B cell (primary cell): ENCODE measurements around the gene UAP1L1. TPM values are rescaled to one million over a fixed set of nuclear protein-coding genes. Genes with fewer than 3 reads are reported as not detected.

ENCODE experiments used
- ATAC-seq: fragments of 200-7000 bp; cut with Tn5 transposase; one replicate; pipeline ENCODE4 v1.10.0; 2021; ENCODE audit warnings: low read depth, mild to moderate bottlenecking, moderate number of reproducible peaks, moderate library complexity
- CTCF ChIA-PET: fragments of 350-600 bp; sonication (Branson Sonifier 250); formaldehyde crosslinking; loops from one replicate; lab custom pipeline; 2021; ENCODE audit warnings: antibody characterized with exemption, inconsistent platforms; lab: Charles Lee
- POLR2A ChIA-PET: fragments of 350-600 bp; sonication (Branson Sonifier 250); formaldehyde crosslinking; loops from one replicate; lab custom pipeline; 2021; ENCODE audit warnings: antibody characterized with exemption; lab: Charles Lee
- DNase-seq: peaks from one replicate; pipeline ENCODE4 v3.0.0; 2013
- H2AFZ ChIP-seq: 2 replicates; pipeline ENCODE4 v1.6.1; 2012; ENCODE audit warnings: mild to moderate bottlenecking, low read depth, low read length; ENCODE audit not compliant: insufficient read depth, poor library complexity, severe bottlenecking
- H3K27ac ChIP-seq, 2 donors: 1 replicate in 1 of 2; 2 replicates in 1 of 2; pipeline ENCODE4 v1.5.1; 2012 to 2013; ENCODE audit warnings: low read length in 2 of 2, mild to moderate bottlenecking in 2 of 2, moderate library complexity in 1 of 2
- H3K27me3 ChIP-seq, 4 experiments: fragments of 200-600 bp in 1 of 4; sonication (generic) in 1 of 4; replicated peaks in 1 of 4; 1 replicate in 2 of 4; 2 replicates in 2 of 4; pipeline versions ENCODE4 v1.6.1 to v1.7.0; 2013 to 2016; ENCODE audit warnings: low read length in 3 of 4, mild to moderate bottlenecking in 2 of 4, mixed read lengths in 1 of 4, moderate library complexity in 1 of 4; ENCODE audit not compliant: insufficient read depth in 4 of 4, control insufficient read depth in 3 of 4; ENCODE audit errors: control extremely low read depth in 1 of 4
- H3K36me3 ChIP-seq, 2 experiments: replicated peaks in 1 of 2; 1 replicate in 1 of 2; 2 replicates in 1 of 2; pipeline versions ENCODE4 v1.6.1 to v1.7.1; 2013; ENCODE audit warnings: low read length in 1 of 2; ENCODE audit not compliant: insufficient read depth in 2 of 2, control insufficient read depth in 1 of 2; ENCODE audit errors: control extremely low read depth in 1 of 2, extremely low read depth in 1 of 2
- H3K4me1 ChIP-seq, 2 donors: fragments of 200-600 bp in 1 of 2; sonication (generic) in 1 of 2; 1 replicate in 1 of 2; 2 replicates in 1 of 2; pipeline versions ENCODE4 v1.5.1 to v1.6.1; 2013 to 2017; ENCODE audit warnings: low read length in 2 of 2; ENCODE audit not compliant: control insufficient read depth in 2 of 2, insufficient read depth in 2 of 2
- H3K4me2 ChIP-seq: replicated peaks from 2 replicates; pipeline ENCODE3; 2012; ENCODE audit warnings: mild to moderate bottlenecking, low read depth, low read length; ENCODE audit not compliant: poor library complexity, severe bottlenecking
- H3K4me3 ChIP-seq, 5 experiments: fragments of 200-600 bp in 1 of 5; sonication (generic) in 1 of 5; 1 replicate in 3 of 5; 2 replicates in 2 of 5; pipeline versions ENCODE4 v1.5.1 to v1.7.0; 2011 to 2016; ENCODE audit warnings: low read length in 4 of 5, mild to moderate bottlenecking in 4 of 5, low read depth in 2 of 5, control low read depth in 1 of 5, moderate library complexity in 1 of 5; ENCODE audit not compliant: insufficient read depth in 1 of 5; ENCODE audit errors: control extremely low read depth in 1 of 5, extremely low read depth in 1 of 5
- H3K79me2 ChIP-seq: fragments of 200-600 bp; sonication (generic); one replicate; pipeline ENCODE4 v1.6.0; 2016; ENCODE audit warnings: low read length; ENCODE audit not compliant: control insufficient read depth, insufficient read depth
- H3K9ac ChIP-seq: fragments of 200-600 bp; sonication (generic); 2 replicates; pipeline ENCODE4 v1.6.1; 2017; ENCODE audit warnings: mild to moderate bottlenecking, low read length, moderate library complexity
- H3K9me3 ChIP-seq, 3 donors: one replicate each; pipeline versions ENCODE4 v1.6.1 to v1.7.1; 2013; ENCODE audit warnings: low read length in 2 of 3; ENCODE audit not compliant: control insufficient read depth in 2 of 3, insufficient read depth in 1 of 3; ENCODE audit errors: control extremely low read depth in 1 of 3
- H4K20me1 ChIP-seq: 2 replicates; pipeline ENCODE4 v1.6.0; 2012; ENCODE audit warnings: mild to moderate bottlenecking, low read length; ENCODE audit not compliant: insufficient read depth, control insufficient read depth, poor library complexity, severe bottlenecking
- H3K27ac Mint-ChIP-seq: one replicate; pipeline ENCODE4 v1.8.0; 2021; ENCODE audit warnings: mixed read lengths
- H3K27me3 Mint-ChIP-seq: one replicate; pipeline ENCODE4 v1.8.0; 2021; ENCODE audit warnings: mixed read lengths
- H3K4me1 Mint-ChIP-seq: one replicate; pipeline ENCODE4 v1.8.0; 2021; ENCODE audit warnings: mixed read lengths
- H3K4me3 Mint-ChIP-seq: one replicate; pipeline ENCODE4 v1.8.0; 2021; ENCODE audit warnings: mixed read lengths
- H3K9me3 Mint-ChIP-seq: one replicate; pipeline ENCODE4 v1.8.0; 2022; ENCODE audit warnings: mixed read lengths; ENCODE audit not compliant: insufficient read depth
- CTCF ChIP-seq: fragments of 200-600 bp; IDR thresholded peaks from one replicate; pipeline ENCODE4 v1.8.0; 2022; ENCODE audit warnings: antibody characterized with exemption, mild to moderate bottlenecking
- EZH2 ChIP-seq: IDR thresholded peaks from 2 replicates; pipeline ENCODE4 v1.6.1; 2012; ENCODE audit warnings: borderline replicate concordance, low read depth, mild to moderate bottlenecking, moderate library complexity, low read length; ENCODE audit not compliant: insufficient read depth, poor library complexity, severe bottlenecking
- WGBS: methylation state at CpG from one replicate; pipeline ENCODE4 v1.1.5; 2013; ENCODE audit warnings: missing lambda C conversion rate; ENCODE audit not compliant: insufficient coverage; 5-methylcytosine and 5-hydroxymethylcytosine counted together
- intact Hi-C: fragments of 100-400 bp; cut with micrococcal nuclease; formaldehyde crosslinking; loops from one replicate; pipeline ENCODE4 v1.10.0; 2022
- polyA plus RNA-seq: library from polyadenylated mRNA; depleted of rRNA; stranded (reverse); fragments of >200 nt; gene quantifications from 2 replicates; pipeline ENCODE4 v1.2.3, GENCODE V29; 2012
- total RNA-seq, 2 donors: library from RNA; stranded (reverse); fragments of 120-200 nt in 1 of 2; gene quantifications; 1 replicate in 1 of 2; 2 replicates in 1 of 2; pipeline versions ENCODE4 v1.2.3 to v1.2.4, GENCODE V29; 2013 to 2022

Gene UAP1L1
- total and polyA plus RNA-seq, 2 donors (not counting 1 experiment from before 2014, with no cell fraction given): 29.1 to 47.6 TPM

DNA sequence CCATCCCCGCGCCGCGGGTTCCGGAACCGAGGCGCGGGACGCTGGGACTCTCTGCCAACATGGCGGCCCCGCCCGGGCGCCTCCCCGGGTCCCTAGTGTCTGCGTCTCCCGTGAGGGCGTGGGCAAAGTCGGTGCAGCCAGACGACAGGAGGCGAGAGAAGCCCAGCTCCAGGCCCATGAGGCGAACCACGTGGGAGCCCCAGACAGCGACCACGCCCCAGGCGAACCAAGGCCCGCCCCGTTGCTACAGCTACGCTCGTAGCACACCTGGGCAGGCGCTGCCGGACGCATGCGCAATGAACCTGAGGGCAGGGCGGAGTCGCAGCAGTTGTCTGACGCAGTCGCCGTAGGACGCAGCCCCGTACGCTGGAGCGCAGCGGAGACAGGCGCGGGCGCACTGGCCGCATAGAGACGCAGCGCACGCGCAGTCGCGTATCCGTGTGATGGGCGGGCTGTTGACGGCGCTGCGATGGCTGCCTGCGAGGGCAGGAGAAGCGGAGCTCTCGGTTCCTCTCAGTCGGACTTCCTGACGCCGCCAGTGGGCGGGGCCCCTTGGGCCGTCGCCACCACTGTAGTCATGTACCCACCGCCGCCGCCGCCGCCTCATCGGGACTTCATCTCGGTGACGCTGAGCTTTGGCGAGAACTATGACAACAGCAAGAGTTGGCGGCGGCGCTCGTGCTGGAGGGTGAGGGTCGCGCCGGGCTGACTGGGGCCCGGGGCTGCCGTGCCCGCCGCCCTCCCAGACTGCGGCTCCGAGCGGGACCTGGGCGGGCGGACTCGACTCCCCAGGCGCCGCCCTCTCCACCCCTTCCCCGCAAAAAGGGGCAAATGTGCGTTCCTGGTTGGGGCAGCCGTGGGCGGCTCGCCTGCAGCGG is 9.5 kb downstream of the UAP1L1 start, which contains the start of gene MAN1B1:
MAN1B1 (plus strand) TSS at position 455 of the 878 bp plus-strand sequence; CDS start at position 470, 15 bp downstream.
- ChIA-PET POLR2A (interaction anchor here (0.6 to 2.8 kb wide), 19 partner anchors 9 to 375 kb away, joined by 3 to 19 read pairs (median 3); partner anchors contain the start of genes DPP7, NELFB, SAPCD2 and SSNA1), CTCF (interaction anchor here (0.7 to 2.8 kb wide), 16 partner anchors 9 to 321 kb away, joined by 3 to 19 read pairs (median 5); partner anchors contain the start of genes NPDC1, NRARP, RNF224 and SAPCD2)
- H3K9me3 Mint-ChIP-seq: no peaks in the 10 kb centered on the region
- TF ChIP-seq CTCF (no peak), EZH2 (no peak)
- Histone ChIP-seq H3K79me2 (peaks cover 24% of the 10 kb centered on the region), H3K9me3 (no peaks in the 10 kb centered on the region), H3K4me1 (peaks cover 18 to 41% of the 10 kb centered on the region in 2 donors), H3K4me2 (peak within 1 kb of the TSS; percentile 96), H3K36me3 (peaks cover 2 to 20% of the 10 kb centered on the region in 2 experiments), H2AFZ (peak within 1 kb of the TSS; percentile 77), H3K27ac (peak within 1 kb of the TSS; percentile 88 to 97), H3K27me3 (no peaks in the 10 kb centered on the region), H4K20me1 (no peaks in the 10 kb centered on the region), H3K9ac (peak within 1 kb of the TSS; percentile 96), H3K4me3 (peak within 1 kb of the TSS; percentile 42 to 83 (median 74))
- H3K4me3 Mint-ChIP-seq: peak within 1 kb of the TSS; percentile 97
- peak within 1 kb of the TSS; percentile 98 for H3K27ac Mint-ChIP-seq
- WGBS: under 1% methylated on average over 95 of the region's 101 CpGs
- peaks cover 40% of the 10 kb centered on the region for H3K4me1 Mint-ChIP-seq
- intact Hi-C loops: loop anchor here (1.0 to 5.0 kb wide), 8 partner anchors 9 to 604 kb away; partner anchors contain the start of genes DPP7, SAPCD2, SEC16A and TMEM141
- ATAC-seq (peak; percentile 79), DNase-seq (peak; percentile 100)
- H3K27me3 Mint-ChIP-seq: no peaks in the 10 kb centered on the region
